SK-N-DZ (cell line): ENCODE measurements around the gene NUBP2.
A peak's percentile ranks its signal among the peaks of the same experiment; 100 is the strongest.

Source experiments
- DNase-seq: peaks from one replicate; pipeline ENCODE4 v3.0.0-alpha.2; 2015; ENCODE audit warnings: low spot score
- small RNA-seq, 2 experiments: library from RNA; depleted of rRNA; stranded (forward); fragments of <200 nt; gene quantifications; one replicate each; pipeline ENCODE3, GENCODE V24; 2014

Gene NUBP2

DNA sequence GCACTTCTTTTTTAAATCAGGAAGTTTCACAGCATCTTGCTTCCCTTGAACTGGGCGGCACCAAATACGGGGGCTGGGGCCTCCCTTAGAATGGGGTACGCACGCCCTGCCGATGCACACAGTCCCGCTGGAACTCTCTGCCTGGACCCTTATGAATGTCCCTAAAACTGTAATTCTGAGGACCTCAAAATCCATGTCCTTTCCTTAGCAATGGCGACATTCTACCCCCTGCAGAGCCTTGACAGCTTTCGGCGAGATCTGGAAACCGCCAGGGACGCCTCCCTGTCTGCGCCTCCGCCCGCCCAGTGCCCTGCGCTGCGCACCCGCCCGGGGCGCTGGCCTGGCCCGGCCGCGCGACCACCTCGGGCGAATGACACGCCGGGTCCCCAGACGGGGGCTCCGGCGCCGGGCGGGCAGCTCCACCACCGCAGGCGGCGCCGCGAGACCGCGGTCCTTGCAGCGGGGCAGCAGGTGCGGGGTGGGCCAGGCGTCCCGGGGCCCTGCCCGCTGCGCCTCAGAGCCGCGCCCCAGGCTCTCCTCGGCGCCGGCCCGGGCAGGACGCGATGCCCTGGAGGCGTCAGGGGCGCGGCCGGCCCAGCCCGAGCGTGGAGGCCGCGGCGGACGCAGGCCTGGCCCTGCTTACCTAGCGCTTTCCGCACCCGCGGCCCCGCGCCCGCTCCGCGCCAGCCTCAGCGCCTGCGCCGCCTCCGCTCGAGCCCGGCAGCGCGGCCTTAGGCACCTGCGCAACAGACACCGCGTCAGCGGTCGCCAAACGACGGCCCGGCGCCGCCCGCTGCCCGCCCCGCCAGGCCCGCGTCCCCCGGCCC lies 43.3 kb downstream of the NUBP2 start:
- peak; percentile 53 for DNase-seq

DNA sequence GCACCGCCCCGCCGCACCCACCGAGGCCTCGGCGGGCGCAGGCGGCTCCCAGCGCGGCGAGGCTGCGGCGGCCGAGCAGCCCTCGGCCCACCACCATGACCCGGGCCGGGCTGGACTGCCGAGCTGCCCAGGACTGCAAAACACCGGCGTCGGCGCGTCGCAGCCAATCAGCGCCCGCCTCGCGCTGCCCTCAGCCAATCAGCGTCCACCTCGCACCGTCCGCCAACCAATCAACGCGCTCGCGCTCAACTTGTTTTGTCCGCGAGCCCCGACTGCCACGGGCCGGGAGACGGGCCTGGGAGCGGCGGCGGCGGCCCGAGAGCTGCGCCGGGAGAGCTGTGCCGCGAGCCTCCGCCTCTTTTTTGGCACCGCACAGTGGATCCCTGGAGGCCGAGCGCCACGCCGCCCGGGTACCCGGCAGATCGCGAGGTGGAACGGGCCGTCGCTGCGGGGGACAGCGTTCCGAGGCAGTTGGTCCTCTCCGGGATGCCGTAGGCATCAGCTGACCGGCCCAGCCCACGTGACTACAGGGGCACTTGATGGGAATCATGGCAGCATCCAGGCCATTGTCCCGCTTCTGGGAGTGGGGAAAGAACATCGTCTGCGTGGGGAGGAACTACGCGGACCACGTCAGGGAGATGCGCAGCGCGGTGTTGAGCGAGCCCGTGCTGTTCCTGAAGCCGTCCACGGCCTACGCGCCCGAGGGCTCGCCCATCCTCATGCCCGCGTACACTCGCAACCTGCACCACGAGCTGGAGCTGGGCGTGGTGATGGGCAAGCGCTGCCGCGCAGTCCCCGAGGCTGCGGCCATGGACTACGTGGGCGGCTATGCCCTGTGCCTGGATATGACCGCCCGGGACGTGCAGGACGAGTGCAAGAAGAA lies 44.2 kb downstream of the NUBP2 start, which contains the start of the genes FAHD1 and HAGH:
Gene FAHD1, plus strand, starts transcription at position 516 of the 883 bp plus-strand sequence. Its CDS starts 33 bp downstream, at position 549.
Gene HAGH, minus strand, starts transcription at position 135 of the 883 bp plus-strand sequence. Its CDS starts 38 bp downstream, at position 97.
- DNase-seq, result peak; percentile 95

DNA sequence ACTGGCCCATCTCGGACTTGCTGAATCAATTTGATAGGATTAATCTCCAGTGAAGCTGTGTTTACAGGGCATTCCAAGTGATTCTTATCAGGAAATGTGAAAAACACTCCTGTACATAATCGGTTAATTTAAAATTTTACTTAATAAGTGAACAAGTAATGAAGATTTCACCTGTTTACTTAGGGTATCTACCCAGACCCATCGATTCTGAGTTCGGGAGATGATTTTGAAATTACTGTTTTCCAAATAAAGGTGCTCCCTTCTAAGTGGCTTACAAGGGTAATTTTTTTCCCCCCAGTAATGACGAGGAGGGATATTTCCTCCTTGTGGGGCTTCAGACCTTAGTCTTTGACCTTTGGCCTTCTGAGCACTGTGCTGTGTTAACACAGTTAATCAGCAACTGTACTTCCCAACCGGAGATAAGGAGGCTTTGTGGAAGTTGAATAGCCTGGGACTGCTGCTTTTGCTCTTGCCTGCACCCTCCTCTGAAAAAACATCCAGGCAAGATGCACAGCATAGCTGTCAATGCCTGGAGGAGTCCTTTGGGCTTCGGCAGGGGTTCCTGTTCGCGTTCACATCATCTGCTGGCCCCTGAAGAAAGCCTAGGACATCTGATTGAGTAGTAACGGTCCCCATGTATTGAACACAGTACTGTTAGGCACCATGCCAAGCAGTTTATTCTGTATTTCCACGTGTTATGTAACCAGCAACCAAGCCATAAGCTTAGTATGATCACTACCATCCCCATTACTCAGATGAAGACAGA lies 46.1 kb downstream of the NUBP2 start:
- DNase-seq, result no peak

DNA sequence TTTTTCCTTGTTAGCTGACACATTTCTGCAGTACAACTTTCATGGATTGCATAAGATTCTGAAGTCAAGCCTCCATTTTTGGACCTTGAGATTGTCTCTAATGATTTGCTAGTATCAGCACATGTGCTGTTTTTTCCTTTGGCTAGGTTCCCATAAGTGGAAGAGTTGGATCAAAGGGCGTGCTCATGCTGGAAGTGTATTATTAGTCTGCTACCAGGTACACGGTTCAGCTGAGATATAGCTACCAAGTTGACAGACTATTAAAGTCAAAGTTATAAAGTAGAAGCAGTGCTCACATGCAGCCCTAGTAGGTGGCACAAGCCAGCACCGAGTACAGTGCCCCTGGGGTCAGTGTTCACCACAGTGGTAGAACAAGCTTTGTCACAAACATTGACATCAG lies 47.5 kb downstream of the NUBP2 start:
- DNase-seq, result no peak

DNA sequence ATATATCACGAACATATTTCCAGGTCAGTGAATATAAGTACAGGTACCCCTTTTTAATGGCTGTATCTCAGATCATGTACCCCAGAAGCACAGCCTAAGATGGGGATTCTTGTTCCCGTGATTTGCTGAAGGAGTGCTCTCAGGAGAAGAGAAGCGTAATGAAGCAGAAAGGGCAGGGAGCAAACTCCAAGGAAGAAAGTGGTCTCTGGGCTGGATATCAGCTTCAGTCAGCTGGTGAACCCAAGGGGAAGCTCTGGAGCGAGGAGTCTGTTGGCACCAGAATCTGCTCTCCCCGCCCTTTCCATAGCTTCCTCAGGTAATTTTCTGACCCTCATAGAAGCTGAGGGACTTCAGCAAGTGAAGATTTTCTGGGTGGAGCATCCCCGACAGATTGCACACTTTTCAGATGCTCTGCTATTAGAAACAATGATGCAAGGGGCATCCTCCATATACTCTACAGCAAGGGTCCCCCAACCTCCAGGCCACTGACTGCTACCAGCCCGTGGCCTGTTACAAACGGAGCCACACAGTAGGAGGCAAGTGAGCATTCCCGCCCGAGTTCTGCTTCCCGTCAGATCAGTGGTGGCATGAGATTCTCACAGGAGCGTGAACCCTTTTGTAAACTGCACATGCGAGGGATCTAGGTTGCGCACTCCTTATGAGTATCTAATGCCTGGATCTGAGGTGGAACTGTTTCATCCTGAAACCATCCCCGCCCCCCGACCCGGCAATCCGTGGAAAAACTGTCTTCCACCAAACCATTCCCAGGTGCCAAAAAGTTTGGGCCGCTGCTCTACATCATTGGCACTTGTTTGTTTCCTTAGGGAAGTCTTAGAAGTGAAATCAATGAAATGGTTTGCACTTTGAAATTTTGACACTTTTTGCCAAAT lies 48.7 kb downstream of the NUBP2 start:
- no peak for DNase-seq

DNA sequence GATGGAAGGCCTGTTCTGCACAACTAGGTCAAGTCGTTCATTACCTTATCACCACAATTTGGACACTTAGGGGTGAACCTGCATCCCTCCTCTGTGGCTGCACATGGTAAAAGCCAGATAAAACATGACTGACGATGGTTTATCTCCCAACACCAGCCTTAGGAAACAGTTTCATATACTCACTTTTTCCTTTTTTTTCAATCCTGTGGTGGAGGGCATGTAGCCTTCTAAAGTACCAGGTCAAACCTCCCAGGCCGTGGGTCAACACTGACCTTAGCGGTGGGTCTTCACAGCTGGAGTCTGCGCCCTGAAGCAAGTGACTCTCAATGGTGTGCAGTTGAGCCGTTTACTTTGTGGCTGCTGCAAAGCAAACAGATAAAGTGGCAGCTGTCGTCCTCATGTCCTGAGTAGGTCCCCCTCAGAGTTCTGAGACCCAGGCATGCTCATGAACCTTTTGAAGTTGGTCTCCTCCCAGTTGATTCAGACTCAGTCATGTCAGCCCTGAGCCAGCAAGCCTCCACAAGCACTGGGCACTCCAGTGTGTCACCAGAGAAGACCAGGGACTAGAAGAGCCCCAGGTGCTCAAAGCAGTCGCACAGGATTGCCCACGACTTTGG lies 50.2 kb downstream of the NUBP2 start:
- no peak for DNase-seq

DNA sequence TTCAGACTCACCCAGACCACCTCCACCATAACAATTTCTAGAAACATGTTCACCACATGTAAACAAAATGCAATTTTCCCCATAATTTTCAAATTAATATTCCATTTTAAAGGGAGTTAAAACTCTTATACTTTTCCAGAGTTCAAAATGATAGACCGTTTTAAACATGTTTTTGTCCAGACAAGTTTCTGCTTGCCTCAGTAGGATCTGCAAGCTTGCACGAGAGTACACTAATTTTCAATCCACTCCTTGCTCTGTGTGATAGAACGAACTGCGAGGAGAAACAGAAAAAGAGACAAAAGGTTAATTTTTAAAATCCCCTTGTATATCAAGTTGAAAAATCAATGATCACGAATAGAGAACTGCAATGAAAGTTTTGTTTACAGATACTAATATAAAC lies 51.3 kb downstream of the NUBP2 start:
- DNase-seq, result no peak

Small RNAs within 50 kb of the gene (small RNA-seq; reads per million reads assigned to genes)
- gene MIR3177, result 0 reads per million in 2 experiments
